Neural cell (in vitro differentiated cells): ENCODE measurements around the gene SKOR2. TPM values are rescaled to one million over a fixed set of nuclear protein-coding genes. Genes with fewer than 3 reads are reported as not detected.

ENCODE experiments used
- H2AFZ ChIP-seq: fragments of 200-600, 300-800 bp; sonication (generic), shearing (Covaris generic); 2 replicates; pipeline ENCODE4 v1.6.0; 2014; ENCODE audit warnings: low read depth, mild to moderate bottlenecking, antibody characterized with exemption, low read length, moderate library complexity
- H3F3A ChIP-seq: fragments of 200-600 bp; shearing (Covaris generic); 2 replicates; pipeline ENCODE4 v1.6.1; 2016; ENCODE audit warnings: mild to moderate bottlenecking, moderate library complexity, mixed read lengths, antibody characterized with exemption, low read length; ENCODE audit not compliant: insufficient read depth, poor library complexity, severe bottlenecking
- H3K27ac ChIP-seq: fragments of 200-600, 300-800 bp; sonication (generic), shearing (Covaris generic); 2 replicates; pipeline ENCODE4 v1.5.1; 2014; ENCODE audit warnings: mild to moderate bottlenecking, low read length, moderate library complexity
- H3K27me3 ChIP-seq: fragments of 300-800, 200-600 bp; sonication (generic), shearing (Covaris generic); 2 replicates; pipeline ENCODE4 v1.6.0; 2014; ENCODE audit warnings: mild to moderate bottlenecking, low read depth, low read length, moderate library complexity; ENCODE audit not compliant: insufficient read depth
- H3K36me3 ChIP-seq: fragments of 300-800, 200-600 bp; sonication (generic), shearing (Covaris generic); 2 replicates; pipeline ENCODE4 v1.5.1; 2014; ENCODE audit warnings: mild to moderate bottlenecking, antibody characterized with exemption, low read length, moderate library complexity; ENCODE audit not compliant: insufficient read depth
- H3K4me2 ChIP-seq: fragments of 300-800, 200-600 bp; sonication (generic), shearing (Covaris generic); 2 replicates; pipeline ENCODE4 v1.6.0; 2014; ENCODE audit warnings: mild to moderate bottlenecking, low read length
- H3K4me3 ChIP-seq: fragments of 300-800, 200-600 bp; sonication (generic), shearing (Covaris generic); 2 replicates; pipeline ENCODE4 v1.5.1; 2014; ENCODE audit warnings: mild to moderate bottlenecking, low read length, moderate library complexity
- H3K79me2 ChIP-seq: fragments of 200-600 bp; shearing (Covaris generic); replicated peaks from 2 replicates; pipeline ENCODE4 v1.6.0; 2014; ENCODE audit warnings: mild to moderate bottlenecking, low read length, moderate library complexity; ENCODE audit not compliant: insufficient read depth
- H3K9ac ChIP-seq: fragments of 300-800, 200-600 bp; sonication (generic), shearing (Covaris generic); 2 replicates; pipeline ENCODE4 v1.6.1; 2016; ENCODE audit warnings: mild to moderate bottlenecking, low read length, mixed read lengths
- H3K9me2 ChIP-seq: fragments of 200-600 bp; shearing (Covaris generic); 2 replicates; pipeline ENCODE4 v1.6.1; 2016; ENCODE audit warnings: mild to moderate bottlenecking, low read length, mixed read lengths; ENCODE audit not compliant: insufficient read depth
- H3K9me3 ChIP-seq: fragments of 200-600, 300-800 bp; sonication (generic), shearing (Covaris generic); 2 replicates; pipeline ENCODE4 v1.6.1; 2016; ENCODE audit warnings: mild to moderate bottlenecking, mixed run types, low read length, moderate library complexity, mixed read lengths
- H4K20me1 ChIP-seq: fragments of 200-600 bp; shearing (Covaris generic); 2 replicates; pipeline ENCODE4 v1.6.1; 2016; ENCODE audit warnings: mild to moderate bottlenecking, mixed run types; ENCODE audit not compliant: insufficient read depth
- CTCF ChIP-seq: fragments of 450-650 bp; IDR thresholded peaks from 2 replicates; pipeline ENCODE4 v1.5.1; 2014; ENCODE audit warnings: antibody characterized with exemption, mild to moderate bottlenecking, moderate library complexity; ENCODE audit not compliant: poor library complexity, severe bottlenecking
- EP300 ChIP-seq: fragments of 450-650 bp; conservative IDR thresholded peaks from 2 replicates; pipeline ENCODE4 v1.6.1; 2014; ENCODE audit warnings: antibody characterized with exemption, mild to moderate bottlenecking, moderate library complexity; ENCODE audit not compliant: poor library complexity, severe bottlenecking
- EZH2 ChIP-seq: fragments of 200-600, 300-800 bp; shearing (Covaris generic), sonication (generic); IDR thresholded peaks from 2 replicates; pipeline ENCODE4 v1.6.1; 2014; ENCODE audit warnings: antibody characterized with exemption, low read length, borderline replicate concordance, mild to moderate bottlenecking; ENCODE audit not compliant: insufficient read depth, poor library complexity, severe bottlenecking
- MXI1 ChIP-seq: fragments of 450-650 bp; conservative IDR thresholded peaks from 2 replicates; pipeline ENCODE4 v1.6.1; 2014; ENCODE audit warnings: antibody characterized with exemption, mild to moderate bottlenecking; ENCODE audit not compliant: poor library complexity, severe bottlenecking
- POLR2AphosphoS5 ChIP-seq: IDR thresholded peaks from 2 replicates; pipeline ENCODE4 v1.6.1; 2012
- RAD21 ChIP-seq: fragments of 450-650 bp; conservative IDR thresholded peaks from 2 replicates; pipeline ENCODE4 v1.6.1; 2014; ENCODE audit warnings: antibody characterized with exemption, mild to moderate bottlenecking, moderate library complexity
- REST ChIP-seq: IDR thresholded peaks from 2 replicates; pipeline ENCODE4 v1.6.1; 2012; ENCODE audit warnings: borderline replicate concordance
- SMC3 ChIP-seq: fragments of 450-650 bp; conservative IDR thresholded peaks from 2 replicates; pipeline ENCODE4 v1.6.1; 2014; ENCODE audit warnings: antibody characterized with exemption, mild to moderate bottlenecking, moderate library complexity; ENCODE audit not compliant: poor library complexity
- TAF1 ChIP-seq: IDR thresholded peaks from 2 replicates; pipeline ENCODE4 v1.6.1; 2012; ENCODE audit warnings: low read depth
- polyA plus RNA-seq: library from polyadenylated mRNA; depleted of rRNA; stranded (reverse); fragments of >200 nt; gene quantifications from 2 replicates; pipeline ENCODE4 v1.2.3, GENCODE V29; 2014

Gene SKOR2
- polyA plus RNA-seq, 1 donor from 2014 or later: not detected

- H3K27me3 ChIP-seq: no peaks in the 10 kb centered on the region
- no peaks in the 10 kb centered on the region for H3K36me3 ChIP-seq
These were observed 33.4 kb upstream of the SKOR2 start for GRCh38 chr18:47284721-47285395.

GRCh38 chr18:47283476-47283875 is 32.0 kb upstream of the SKOR2 start:
- H3K27ac ChIP-seq: no peak overlapping the region
- no peaks in the 10 kb centered on the region for H3K9me3 ChIP-seq
- H3K4me3 ChIP-seq: no peak overlapping the region
- H3K9me2 ChIP-seq: no peaks in the 10 kb centered on the region
- H4K20me1 ChIP-seq: no peaks in the 10 kb centered on the region
- H3F3A ChIP-seq: no peaks in the 10 kb centered on the region
- TF ChIP-seq RAD21: no peak
- no peak for TF ChIP-seq EP300
- TF ChIP-seq TAF1: no peak
- no peak for TF ChIP-seq REST
- TF ChIP-seq POLR2AphosphoS5: no peak
- TF ChIP-seq SMC3: no peak
- TF ChIP-seq MXI1: no peak
- TF ChIP-seq CTCF: no peak
- no peak for TF ChIP-seq EZH2
- no peaks in the 10 kb centered on the region for H3K27me3 ChIP-seq
- H3K79me2 ChIP-seq: no peaks in the 10 kb centered on the region
- no peak overlapping the region for H3K9ac ChIP-seq
- no peak overlapping the region for H3K4me2 ChIP-seq
- H2AFZ ChIP-seq: no peak overlapping the region
- no peaks in the 10 kb centered on the region for H3K36me3 ChIP-seq

More at GRCh38 chr18:47284721-47285395, 33.4 kb upstream of the SKOR2 start:
- Histone ChIP-seq H4K20me1 (no peaks in the 10 kb centered on the region), H3K4me3 (no peak overlapping the region), H2AFZ (no peak overlapping the region), H3K9ac (no peak overlapping the region), H3F3A (no peaks in the 10 kb centered on the region), H3K79me2 (no peaks in the 10 kb centered on the region), H3K4me2 (no peak overlapping the region), H3K9me2 (no peaks in the 10 kb centered on the region), H3K9me3 (no peaks in the 10 kb centered on the region), H3K27ac (no peak overlapping the region)
- TF ChIP-seq EZH2 (no peak), RAD21 (no peak), CTCF (no peak), SMC3 (no peak)
